Activated naive CD4-positive, alpha-beta T cell treated with anti-CD3 and anti-CD28 coated beads for 36 hours (primary cell): ENCODE measurements around the gene XPNPEP2. TPM values are rescaled to one million over a fixed set of nuclear protein-coding genes. Genes with fewer than 3 reads are reported as not detected.

Experiments
- CTCF ChIA-PET: fragments of 350-600 bp; sonication (Branson Sonifier 250); formaldehyde crosslinking; loops from one replicate; lab custom pipeline; 2021; ENCODE audit warnings: antibody characterized with exemption; lab: Charles Lee
- DNase-seq: peaks from one replicate; pipeline ENCODE4 v3.0.0-alpha.2; 2020
- H3K27ac Mint-ChIP-seq: one replicate; pipeline ENCODE4 v1.8.0; 2021; ENCODE audit warnings: mild to moderate bottlenecking, mixed read lengths
- H3K27me3 Mint-ChIP-seq: one replicate; pipeline ENCODE4 v1.8.0; 2021; ENCODE audit warnings: low read depth, mixed read lengths
- H3K36me3 Mint-ChIP-seq: one replicate; pipeline ENCODE4 v1.8.0; 2021; ENCODE audit warnings: low read depth, mixed read lengths
- H3K4me1 Mint-ChIP-seq: one replicate; pipeline ENCODE4 v1.8.0; 2021; ENCODE audit warnings: low read depth, mixed read lengths
- H3K4me3 Mint-ChIP-seq: one replicate; pipeline ENCODE4 v1.8.0; 2021; ENCODE audit warnings: mild to moderate bottlenecking, moderate library complexity, mixed read lengths
- H3K9me3 Mint-ChIP-seq: one replicate; pipeline ENCODE4 v1.8.0; 2021; ENCODE audit warnings: mixed read lengths
- intact Hi-C: fragments of 100-400 bp; cut with micrococcal nuclease; formaldehyde crosslinking; loops from one replicate; pipeline ENCODE4 v1.15.1; 2023
- total RNA-seq, 2 experiments: library from RNA; stranded (reverse); gene quantifications; one replicate each; pipeline ENCODE4 v1.2.3, GENCODE V29; 2021

Gene XPNPEP2
- total RNA-seq, 2 experiments from 2014 or later, result 0.21 to 0.27 TPM

DNA sequence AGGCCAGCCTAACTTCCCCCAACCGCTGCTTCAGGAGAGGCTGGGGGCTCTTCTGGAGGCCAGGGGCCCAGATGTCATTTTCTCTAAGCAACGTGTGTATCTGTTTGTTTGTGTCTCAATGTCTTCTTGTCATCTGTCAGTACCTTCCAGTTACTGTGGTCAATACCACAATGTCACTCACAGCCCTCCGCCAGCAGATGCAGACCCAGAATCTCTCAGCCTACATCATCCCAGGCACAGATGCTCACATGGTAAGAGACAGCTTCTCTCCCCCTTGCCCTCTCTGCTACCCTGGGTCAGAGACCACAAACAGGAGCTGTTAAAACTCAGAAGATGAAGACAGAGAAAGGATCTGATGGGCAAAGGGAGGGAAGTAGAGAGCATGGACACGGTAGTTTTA is 5.0 kb downstream of the XPNPEP2 start:
- Mint-ChIP-seq H3K36me3 (no peaks in the 10 kb centered on the region), H3K9me3 (no peaks in the 10 kb centered on the region), H3K27ac (no peak overlapping the region), H3K4me3 (no peak overlapping the region), H3K27me3 (no peaks in the 10 kb centered on the region), H3K4me1 (peaks cover 29% of the 10 kb centered on the region)
- CTCF ChIA-PET, result interaction anchor here (1.1 kb wide), 1 partner anchor 11 kb away, joined by 3 read pairs; no protein-coding TSS in a partner anchor
- no peak for DNase-seq
- intact Hi-C loops, result no loop called here

DNA sequence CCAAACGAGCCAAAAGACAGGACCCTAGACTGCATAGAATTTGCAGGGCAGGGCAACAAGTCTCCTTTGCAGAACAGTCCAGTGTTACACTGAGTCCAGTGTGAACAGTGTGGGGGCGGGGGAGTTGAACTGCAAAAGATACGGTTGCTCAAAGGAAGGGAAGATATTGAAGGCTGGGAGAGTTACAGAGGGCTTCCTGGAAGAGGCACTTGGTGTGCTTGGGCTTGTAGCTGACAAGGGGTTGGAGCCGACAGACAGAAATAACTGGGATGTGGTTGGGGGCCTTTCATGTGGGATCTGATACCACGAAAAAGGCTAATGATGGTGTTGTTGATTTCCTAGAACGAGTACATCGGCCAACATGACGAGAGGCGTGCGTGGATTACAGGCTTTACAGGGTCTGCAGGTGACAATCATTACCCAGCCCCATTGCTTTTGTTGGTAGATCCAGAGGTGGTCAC is 6.1 kb downstream of the XPNPEP2 start:
- DNase-seq, result peak; percentile 50
- intact Hi-C loops, result no loop called here
- Mint-ChIP-seq H3K4me3 (no peak overlapping the region), H3K9me3 (no peaks in the 10 kb centered on the region), H3K27me3 (no peaks in the 10 kb centered on the region), H3K27ac (no peak overlapping the region), H3K36me3 (no peaks in the 10 kb centered on the region), H3K4me1 (peaks cover 29% of the 10 kb centered on the region)
- CTCF ChIA-PET, result interaction anchor here (1.1 to 1.8 kb wide), 2 partner anchors 10 to 19 kb away, joined by 3 to 5 read pairs; no protein-coding TSS in a partner anchor

- intact Hi-C loops, result no loop called here
- CTCF ChIA-PET, result interaction anchor here (0.7 to 1.0 kb wide), 2 partner anchors 13 to 20 kb away, joined by 3 to 4 read pairs; no protein-coding TSS in a partner anchor
These were observed 8.0 kb downstream of the XPNPEP2 start for GRCh38 chrX:129746557-129747470.

GRCh38 chrX:129747533-129747932 is 8.8 kb downstream of the XPNPEP2 start:
- no peaks in the 10 kb centered on the region for H3K36me3 Mint-ChIP-seq
- no peak overlapping the region for H3K27ac Mint-ChIP-seq
- no peaks in the 10 kb centered on the region for H3K27me3 Mint-ChIP-seq
- H3K9me3 Mint-ChIP-seq, result no peaks in the 10 kb centered on the region
- H3K4me3 Mint-ChIP-seq, result no peak overlapping the region
- DNase-seq, result no peak
- CTCF ChIA-PET, result no interaction called here
- intact Hi-C loops, result no loop called here
- H3K4me1 Mint-ChIP-seq, result peaks cover 26% of the 10 kb centered on the region

More at GRCh38 chrX:129746557-129747470, 8.0 kb downstream of the XPNPEP2 start:
- no peaks in the 10 kb centered on the region for H3K36me3 Mint-ChIP-seq
- H3K27ac Mint-ChIP-seq, result no peak overlapping the region
- no peak overlapping the region for H3K4me3 Mint-ChIP-seq
- no peaks in the 10 kb centered on the region for H3K9me3 Mint-ChIP-seq
- peaks cover 29% of the 10 kb centered on the region for H3K4me1 Mint-ChIP-seq
- H3K27me3 Mint-ChIP-seq, result no peaks in the 10 kb centered on the region
- no peak for DNase-seq

DNA sequence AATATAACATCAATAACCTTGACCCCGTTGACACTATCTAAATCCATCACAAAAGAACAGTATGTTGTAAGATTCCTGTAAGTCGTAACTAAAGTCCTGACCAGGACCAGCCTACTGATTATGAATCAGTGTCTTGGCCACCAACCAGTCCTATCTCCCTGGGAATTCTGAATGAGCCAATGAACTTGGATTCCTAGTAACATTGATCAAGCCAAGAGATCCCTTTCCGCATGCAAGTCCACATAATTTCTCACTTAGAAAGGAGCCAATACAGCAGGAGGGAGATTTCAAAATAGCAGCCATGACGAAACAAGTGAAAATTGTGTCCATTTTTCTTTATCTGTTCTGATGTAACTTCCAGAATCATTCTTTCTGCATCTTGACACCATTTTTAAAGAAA is 9.5 kb downstream of the XPNPEP2 start:
- Mint-ChIP-seq H3K4me3 (no peak overlapping the region), H3K27me3 (no peaks in the 10 kb centered on the region), H3K4me1 (peaks cover 23% of the 10 kb centered on the region), H3K36me3 (no peaks in the 10 kb centered on the region), H3K27ac (no peak overlapping the region), H3K9me3 (no peaks in the 10 kb centered on the region)
- no peak for DNase-seq
- intact Hi-C loops, result no loop called here
- CTCF ChIA-PET, result no interaction called here

DNA sequence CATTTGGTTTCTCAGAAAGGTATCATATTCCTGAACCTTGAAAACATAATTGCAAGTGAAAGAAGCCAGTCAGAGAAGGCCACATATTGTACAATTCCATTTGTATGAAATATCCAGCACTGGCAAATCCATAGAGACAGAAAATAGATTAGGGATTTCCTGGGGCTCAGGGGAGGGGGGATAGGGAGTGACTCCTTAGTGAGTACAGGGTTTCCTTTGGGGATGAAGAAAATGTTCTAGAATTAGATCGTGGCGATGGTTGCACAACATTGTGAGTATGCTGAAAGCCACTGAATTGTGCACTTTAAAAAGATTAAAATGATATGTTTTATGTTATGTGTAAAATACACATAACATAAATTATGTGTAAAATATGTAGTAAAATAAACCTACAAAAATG is 10.3 kb downstream of the XPNPEP2 start:
- DNase-seq, result no peak
- Mint-ChIP-seq H3K9me3 (no peaks in the 10 kb centered on the region), H3K27ac (no peak overlapping the region), H3K27me3 (no peaks in the 10 kb centered on the region), H3K4me1 (peaks cover 18% of the 10 kb centered on the region), H3K36me3 (no peaks in the 10 kb centered on the region), H3K4me3 (no peak overlapping the region)
- intact Hi-C loops, result no loop called here
- CTCF ChIA-PET, result interaction anchor here (0.6 kb wide), 1 partner anchor 133 kb away, joined by 3 read pairs; no protein-coding TSS in a partner anchor

- no peak for DNase-seq
- CTCF ChIA-PET, result no interaction called here
- H3K27me3 Mint-ChIP-seq, result no peaks in the 10 kb centered on the region
- H3K36me3 Mint-ChIP-seq, result no peaks in the 10 kb centered on the region
- H3K4me1 Mint-ChIP-seq, result peaks cover 17% of the 10 kb centered on the region
- no peak overlapping the region for H3K27ac Mint-ChIP-seq
- no peaks in the 10 kb centered on the region for H3K9me3 Mint-ChIP-seq
- intact Hi-C loops, result no loop called here
- H3K4me3 Mint-ChIP-seq, result no peak overlapping the region
These were observed 12.2 kb downstream of the XPNPEP2 start for GRCh38 chrX:129750971-129751370.

- Mint-ChIP-seq H3K36me3 (no peaks in the 10 kb centered on the region), H3K4me1 (peaks cover 45% of the 10 kb centered on the region), H3K9me3 (no peaks in the 10 kb centered on the region), H3K27me3 (no peaks in the 10 kb centered on the region), H3K27ac (peak overlapping the region; percentile 8), H3K4me3 (peak overlapping the region; percentile 15)
- CTCF ChIA-PET, result interaction anchor here (0.8 to 2.1 kb wide), 10 partner anchors 10 to 119 kb away, joined by 3 to 12 read pairs (median 4); no protein-coding TSS in a partner anchor
- DNase-seq, result peak; percentile 49
- intact Hi-C loops, result loop anchor here (1.0 to 5.0 kb wide), 5 partner anchors 77 to 147 kb away; partner anchors contain the start of genes APLN and ZDHHC9
These were observed 15.6 kb downstream of the XPNPEP2 start for GRCh38 chrX:129754056-129755024.

DNA sequence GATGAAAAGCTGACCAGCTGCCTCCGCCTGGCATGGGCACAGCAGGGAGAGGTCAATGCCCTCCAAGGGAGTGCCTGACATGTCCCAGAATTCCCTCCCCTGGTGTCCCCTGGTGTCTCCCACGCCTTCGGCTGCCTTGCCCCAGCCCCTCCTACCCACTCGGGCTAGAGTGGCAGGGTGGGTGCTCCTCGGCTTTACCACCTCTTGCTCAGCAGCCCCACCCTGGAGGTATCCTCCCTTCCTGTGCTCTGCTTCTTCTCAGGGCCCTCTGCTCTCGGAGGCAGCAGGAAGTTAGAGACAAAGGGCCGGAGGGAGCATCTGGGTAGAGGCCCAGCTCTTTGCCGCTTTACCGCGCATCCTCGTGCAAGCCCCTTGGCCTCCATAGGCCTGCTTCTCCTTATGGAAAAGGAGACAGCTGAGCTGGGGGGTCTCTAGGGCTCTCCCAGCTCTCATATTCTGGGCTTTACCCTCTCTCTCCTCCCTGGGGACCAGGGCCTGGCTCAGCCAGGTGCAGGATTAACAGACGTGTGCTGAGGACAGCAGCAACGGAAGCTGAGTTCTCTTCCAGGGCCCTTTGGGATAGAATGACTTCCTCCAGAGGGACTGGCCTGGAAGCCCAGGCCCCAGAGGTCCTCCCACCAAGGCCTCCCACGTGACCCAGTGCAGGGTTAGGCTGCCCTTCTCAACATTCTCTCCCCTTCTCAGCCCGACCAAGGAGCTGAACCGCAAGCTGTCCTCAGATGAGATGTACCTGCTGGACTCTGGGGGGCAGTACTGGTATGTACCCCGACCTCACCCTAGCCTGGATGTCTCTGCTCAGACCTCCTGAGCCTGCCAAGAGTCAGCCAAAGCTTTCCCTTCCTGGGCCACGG is 17.2 kb downstream of the XPNPEP2 start:
- H3K4me1 Mint-ChIP-seq, result peaks cover 59% of the 10 kb centered on the region

DNA sequence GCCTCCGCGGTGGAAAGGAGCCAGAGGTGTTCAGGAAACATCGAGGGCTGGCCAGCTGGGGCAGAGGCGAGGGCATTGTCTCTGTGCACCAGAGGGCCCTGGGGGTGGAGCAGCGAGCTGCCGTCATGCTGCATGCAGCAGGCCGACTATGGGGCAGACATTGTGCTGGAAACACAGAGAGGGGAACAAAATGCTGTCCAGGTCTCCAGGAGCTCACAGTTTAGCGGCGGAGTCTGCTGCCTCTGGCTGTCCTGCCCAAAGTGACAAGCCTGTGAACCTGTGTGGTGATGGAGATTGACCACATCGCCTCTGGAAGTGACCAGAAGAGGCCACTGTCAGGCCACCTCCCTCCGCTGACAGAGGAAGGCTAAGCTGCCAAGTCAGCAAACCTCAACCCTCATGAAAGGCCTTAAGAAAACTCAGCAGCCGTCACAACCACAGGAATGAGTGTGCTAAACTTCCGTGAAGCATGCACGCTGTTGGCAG is 20.8 kb downstream of the XPNPEP2 start:
- Mint-ChIP-seq H3K9me3 (no peaks in the 10 kb centered on the region), H3K27me3 (no peaks in the 10 kb centered on the region), H3K4me3 (peak overlapping the region; percentile 32), H3K36me3 (no peaks in the 10 kb centered on the region), H3K27ac (peak overlapping the region; percentile 68), H3K4me1 (peaks cover 51% of the 10 kb centered on the region)
- intact Hi-C loops, result loop anchor here (1.0 to 5.0 kb wide), 4 partner anchors 10 to 83 kb away; partner anchors contain the start of gene ZDHHC9
- DNase-seq, result peak; percentile 81
- CTCF ChIA-PET, result interaction anchor here (0.8 to 2.8 kb wide), 13 partner anchors 9 to 122 kb away, joined by 3 to 11 read pairs (median 4); partner anchors contain the start of genes APLN and SASH3

More for the DNA sequence above, 17.2 kb downstream of the XPNPEP2 start:
- Mint-ChIP-seq H3K9me3 (no peaks in the 10 kb centered on the region), H3K27ac (peak overlapping the region; percentile 61), H3K27me3 (no peaks in the 10 kb centered on the region), H3K36me3 (no peaks in the 10 kb centered on the region), H3K4me3 (peak overlapping the region; percentile 49)
- peak; percentile 55 for DNase-seq
- intact Hi-C loops, result loop anchor here (1.0 to 5.0 kb wide), 4 partner anchors 67 to 150 kb away; partner anchors contain the start of genes UTP14A and ZDHHC9
- CTCF ChIA-PET, result interaction anchor here (0.9 to 2.1 kb wide), 14 partner anchors 15 to 123 kb away, joined by 3 to 13 read pairs (median 4); no protein-coding TSS in a partner anchor
